ENCODE data around the gene KCNE4.

KCNE4 gene

DNA sequence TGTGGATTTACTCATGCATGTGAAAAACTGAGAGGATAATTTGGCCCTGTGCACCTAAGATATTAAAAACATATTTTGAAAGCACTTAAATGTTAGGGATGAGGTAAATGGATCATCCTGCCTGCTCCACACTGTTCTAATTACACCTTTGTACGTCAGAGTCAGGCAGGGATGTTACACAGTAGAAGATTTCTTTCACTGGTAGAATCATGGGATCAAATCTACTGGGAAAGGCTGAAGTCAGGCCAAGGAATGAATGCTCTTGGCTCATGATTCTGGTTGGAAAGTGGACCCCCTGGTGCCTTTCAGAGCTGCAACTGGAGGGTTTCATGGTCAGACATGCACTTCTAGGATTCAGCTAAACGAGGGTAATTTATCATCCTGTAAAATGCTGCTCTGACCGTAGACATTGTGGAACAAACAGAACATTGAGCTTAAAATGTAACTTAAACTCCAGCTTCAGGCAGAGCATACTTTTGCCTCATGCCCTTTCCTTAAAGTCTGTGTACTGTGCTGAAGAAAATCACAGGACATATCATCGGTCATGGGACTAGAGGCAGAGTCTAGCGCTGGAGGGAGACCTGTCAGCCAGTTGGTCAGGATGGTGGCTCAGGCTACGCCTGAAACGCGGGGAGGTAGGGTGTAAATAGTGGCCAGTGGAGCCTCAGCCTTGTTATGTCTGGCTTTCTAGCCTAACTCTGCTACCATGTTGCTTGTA, 4.9 kb downstream of the KCNE4 start:
- Mint-ChIP-seq H3K36me3 (ENCODE audit: low read depth) (no peaks in the 10 kb centered on the region), H3K4me1 (ENCODE audit: low read depth) (no peaks in the 10 kb centered on the region), H3K4me3 (no peak overlapping the region), H3K27ac (no peak overlapping the region), H3K27me3 (ENCODE audit: low read depth) (no peaks in the 10 kb centered on the region), H3K9me3 (no peaks in the 10 kb centered on the region)
- DNase-seq (ENCODE audit: low spot score) = no peak

DNA sequence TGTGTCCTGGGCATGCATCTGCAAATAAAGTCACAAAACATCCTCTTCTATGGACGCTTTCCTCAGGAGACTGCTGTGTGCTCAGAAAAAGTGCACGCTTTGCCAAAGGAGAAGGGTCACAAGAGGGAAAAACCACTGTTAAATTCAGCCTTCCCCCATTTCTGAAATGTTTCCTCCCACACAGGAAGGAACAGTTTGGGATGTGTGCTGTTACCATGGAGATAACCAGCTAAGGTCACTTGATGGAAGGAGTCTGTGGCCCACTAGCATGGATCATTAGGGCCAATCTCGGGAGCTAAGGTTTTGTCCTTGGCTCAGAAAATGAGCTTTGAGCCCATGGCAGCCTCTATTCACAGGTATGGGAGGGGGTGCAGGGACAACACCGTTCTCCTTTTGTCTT, 5.6 kb downstream of the KCNE4 start:
- Mint-ChIP-seq H3K36me3 (ENCODE audit: low read depth) (no peaks in the 10 kb centered on the region), H3K9me3 (no peaks in the 10 kb centered on the region), H3K4me3 (no peak overlapping the region), H3K27me3 (ENCODE audit: low read depth) (no peaks in the 10 kb centered on the region), H3K27ac (no peak overlapping the region), H3K4me1 (ENCODE audit: low read depth) (no peaks in the 10 kb centered on the region)
- DNase-seq (ENCODE audit: low spot score) = no peak

- Mint-ChIP-seq H3K27me3 (ENCODE audit: low read depth) (no peaks in the 10 kb centered on the region), H3K4me3 (no peak overlapping the region), H3K9me3 (no peaks in the 10 kb centered on the region), H3K27ac (no peak overlapping the region), H3K4me1 (ENCODE audit: low read depth) (no peaks in the 10 kb centered on the region), H3K36me3 (ENCODE audit: low read depth) (no peaks in the 10 kb centered on the region)
- no peak for DNase-seq (ENCODE audit: low spot score)
Observed at GRCh38 chr2:223058952-223059716, 7.1 kb downstream of the KCNE4 start.

DNA sequence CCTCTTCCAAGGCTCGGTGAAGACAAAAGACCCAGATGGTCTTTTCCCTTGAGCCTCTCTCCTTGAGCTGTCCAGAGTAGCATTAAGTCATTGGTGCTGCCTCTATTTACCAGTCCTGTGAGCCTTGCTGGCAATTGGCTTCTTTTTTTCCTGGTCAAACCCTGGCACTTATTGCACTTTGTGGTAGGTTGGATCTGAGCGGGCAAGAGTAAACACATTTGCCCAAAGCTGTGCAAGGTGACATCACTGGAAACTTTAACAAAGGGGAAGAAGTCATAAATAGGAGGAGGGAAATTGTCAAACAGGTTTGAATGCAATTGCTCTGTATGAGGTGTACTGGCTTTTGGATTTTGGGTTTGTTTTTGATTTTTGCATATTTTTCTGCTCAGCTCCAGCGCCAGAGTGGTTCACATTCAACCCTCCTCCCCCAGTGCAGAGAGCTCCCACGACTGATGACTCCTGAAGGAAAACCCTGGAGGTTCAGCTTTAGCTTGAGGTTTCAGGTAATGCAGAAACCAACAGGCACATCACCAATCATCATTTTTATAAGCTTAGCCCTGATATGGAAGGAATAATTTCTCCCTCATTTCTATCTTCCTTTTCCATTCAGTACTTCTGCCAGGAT, 8.3 kb downstream of the KCNE4 start:
- DNase-seq (ENCODE audit: low spot score) = no peak
- Mint-ChIP-seq H3K9me3 (no peaks in the 10 kb centered on the region), H3K27ac (no peak overlapping the region), H3K27me3 (ENCODE audit: low read depth) (no peaks in the 10 kb centered on the region), H3K4me3 (no peak overlapping the region), H3K4me1 (ENCODE audit: low read depth) (no peaks in the 10 kb centered on the region), H3K36me3 (ENCODE audit: low read depth) (no peaks in the 10 kb centered on the region)

GRCh38 chr2:223062396-223062795, 10.4 kb downstream of the KCNE4 start:
- Mint-ChIP-seq H3K4me3 (no peak overlapping the region), H3K36me3 (ENCODE audit: low read depth) (no peaks in the 10 kb centered on the region)

DNA sequence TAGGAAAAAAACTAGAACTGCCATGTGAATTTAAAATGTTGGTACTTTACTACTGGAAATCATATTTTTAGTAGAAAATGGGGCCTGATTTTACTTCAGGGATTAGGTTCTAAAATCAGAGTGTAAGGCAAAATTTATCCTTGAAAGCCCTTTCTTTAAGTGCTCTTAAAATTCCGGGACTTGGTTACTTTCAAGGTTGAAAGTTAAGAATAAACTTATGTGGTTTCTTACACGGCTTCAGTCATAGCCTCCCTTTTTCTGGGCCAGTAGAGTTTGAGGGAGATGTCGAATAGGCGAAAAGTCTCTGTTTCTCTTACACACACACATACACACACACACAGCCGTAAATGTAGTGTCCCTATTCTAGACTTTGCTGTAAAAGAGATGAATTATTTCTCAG, 13.1 kb downstream of the KCNE4 start:
- no peaks in the 10 kb centered on the region for H3K4me1 Mint-ChIP-seq (ENCODE audit: low read depth)
- H3K4me3 Mint-ChIP-seq = no peak overlapping the region
- H3K27ac Mint-ChIP-seq = no peak overlapping the region
- DNase-seq (ENCODE audit: low spot score) = no peak
- H3K36me3 Mint-ChIP-seq (ENCODE audit: low read depth) = no peaks in the 10 kb centered on the region
- no peaks in the 10 kb centered on the region for H3K9me3 Mint-ChIP-seq
- no peaks in the 10 kb centered on the region for H3K27me3 Mint-ChIP-seq (ENCODE audit: low read depth)

More at GRCh38 chr2:223062396-223062795, 10.4 kb downstream of the KCNE4 start:
- no peak for DNase-seq (ENCODE audit: low spot score)
- no peaks in the 10 kb centered on the region for H3K4me1 Mint-ChIP-seq (ENCODE audit: low read depth)
- H3K27ac Mint-ChIP-seq = no peak overlapping the region
- H3K9me3 Mint-ChIP-seq = no peaks in the 10 kb centered on the region
- no peaks in the 10 kb centered on the region for H3K27me3 Mint-ChIP-seq (ENCODE audit: low read depth)

GRCh38 chr2:223066721-223067120, 14.7 kb downstream of the KCNE4 start:
- Mint-ChIP-seq H3K36me3 (ENCODE audit: low read depth) (no peaks in the 10 kb centered on the region), H3K4me1 (ENCODE audit: low read depth) (no peaks in the 10 kb centered on the region), H3K27me3 (ENCODE audit: low read depth) (no peaks in the 10 kb centered on the region), H3K4me3 (no peak overlapping the region), H3K9me3 (no peaks in the 10 kb centered on the region), H3K27ac (no peak overlapping the region)
- DNase-seq (ENCODE audit: low spot score) = no peak

- Mint-ChIP-seq H3K27me3 (ENCODE audit: low read depth) (no peaks in the 10 kb centered on the region), H3K27ac (no peak overlapping the region), H3K36me3 (ENCODE audit: low read depth) (no peaks in the 10 kb centered on the region), H3K4me1 (ENCODE audit: low read depth) (no peaks in the 10 kb centered on the region), H3K4me3 (no peak overlapping the region), H3K9me3 (no peaks in the 10 kb centered on the region)
- DNase-seq (ENCODE audit: low spot score) = no peak
Observed at GRCh38 chr2:223068071-223068470, 16.1 kb downstream of the KCNE4 start.

GRCh38 chr2:223069465-223069864, 17.5 kb downstream of the KCNE4 start:
- DNase-seq (ENCODE audit: low spot score) = no peak
- Mint-ChIP-seq H3K27ac (no peak overlapping the region), H3K27me3 (ENCODE audit: low read depth) (no peaks in the 10 kb centered on the region), H3K4me1 (ENCODE audit: low read depth) (no peaks in the 10 kb centered on the region), H3K4me3 (no peak overlapping the region), H3K9me3 (no peaks in the 10 kb centered on the region), H3K36me3 (ENCODE audit: low read depth) (no peaks in the 10 kb centered on the region)

GRCh38 chr2:223069988-223070387, 18.0 kb downstream of the KCNE4 start:
- H3K27me3 Mint-ChIP-seq (ENCODE audit: low read depth) = no peaks in the 10 kb centered on the region
- no peak overlapping the region for H3K4me3 Mint-ChIP-seq
- no peaks in the 10 kb centered on the region for H3K36me3 Mint-ChIP-seq (ENCODE audit: low read depth)
- no peaks in the 10 kb centered on the region for H3K9me3 Mint-ChIP-seq
- no peak for DNase-seq (ENCODE audit: low spot score)
- no peak overlapping the region for H3K27ac Mint-ChIP-seq
- H3K4me1 Mint-ChIP-seq (ENCODE audit: low read depth) = no peaks in the 10 kb centered on the region

DNA sequence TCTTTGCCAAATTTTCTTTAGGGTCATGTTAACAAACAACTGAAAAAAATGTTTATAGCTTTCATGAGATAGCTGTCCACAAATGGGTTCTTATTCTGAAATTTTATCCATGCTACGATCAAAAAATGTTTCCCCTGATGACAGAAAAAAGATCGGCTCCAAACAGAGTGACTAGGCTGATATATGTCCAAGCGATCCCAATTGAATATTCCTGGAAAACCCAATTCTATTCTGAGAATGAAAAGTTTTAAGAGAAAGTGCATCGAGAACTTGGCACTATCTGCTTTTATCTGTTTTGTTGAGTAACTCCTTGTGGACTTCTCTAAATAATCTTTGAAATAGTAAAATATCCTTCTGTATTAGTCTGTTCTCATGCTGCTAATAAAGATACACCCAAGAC, 19.1 kb downstream of the KCNE4 start:
- no peaks in the 10 kb centered on the region for H3K9me3 Mint-ChIP-seq
- no peak for DNase-seq (ENCODE audit: low spot score)
- no peaks in the 10 kb centered on the region for H3K27me3 Mint-ChIP-seq (ENCODE audit: low read depth)
- H3K27ac Mint-ChIP-seq = no peak overlapping the region
- no peak overlapping the region for H3K4me3 Mint-ChIP-seq
- H3K36me3 Mint-ChIP-seq (ENCODE audit: low read depth) = no peaks in the 10 kb centered on the region
- H3K4me1 Mint-ChIP-seq (ENCODE audit: low read depth) = peaks cover 6% of the 10 kb centered on the region

DNA sequence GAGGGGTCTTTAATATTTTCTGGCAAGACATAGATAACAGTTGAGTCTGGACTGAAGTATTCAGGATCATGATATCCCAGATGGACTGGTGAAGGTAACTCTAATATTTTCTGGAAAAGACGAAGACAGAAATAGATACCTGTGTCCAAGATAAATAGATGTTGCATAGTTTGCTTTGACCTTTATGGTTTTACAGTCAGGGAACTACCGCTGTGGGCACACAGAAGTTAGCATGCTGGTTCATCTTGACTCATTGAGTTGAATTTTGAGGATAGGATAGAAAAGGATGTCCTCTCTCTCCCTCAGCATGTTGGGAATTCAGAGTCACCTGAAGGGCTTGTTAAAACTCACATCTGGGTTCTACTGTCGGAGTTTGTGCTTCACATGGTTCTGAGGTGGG, 20.8 kb downstream of the KCNE4 start:
- no peak for DNase-seq (ENCODE audit: low spot score)
- Mint-ChIP-seq H3K27me3 (ENCODE audit: low read depth) (no peaks in the 10 kb centered on the region), H3K4me3 (no peak overlapping the region), H3K4me1 (ENCODE audit: low read depth) (peaks cover 6% of the 10 kb centered on the region), H3K9me3 (no peaks in the 10 kb centered on the region), H3K27ac (no peak overlapping the region), H3K36me3 (ENCODE audit: low read depth) (no peaks in the 10 kb centered on the region)

- Mint-ChIP-seq H3K36me3 (ENCODE audit: low read depth) (no peaks in the 10 kb centered on the region), H3K27ac (peak overlapping the region; percentile 31), H3K9me3 (no peaks in the 10 kb centered on the region), H3K27me3 (ENCODE audit: low read depth) (no peaks in the 10 kb centered on the region), H3K4me1 (ENCODE audit: low read depth) (peaks cover 6% of the 10 kb centered on the region), H3K4me3 (no peak overlapping the region)
- DNase-seq (ENCODE audit: low spot score) = no peak
Observed at GRCh38 chr2:223075301-223076270, 23.6 kb downstream of the KCNE4 start.
